GM12865 (cell line): Measurements from ENCODE around the gene HELZ.

Experiments used
- DNase-seq: peaks from one replicate; pipeline ENCODE4 v3.0.0; 2010; ENCODE audit warnings: low read depth
- H3K4me3 ChIP-seq: 2 replicates; pipeline ENCODE4 v1.5.1; 2011; ENCODE audit warnings: mild to moderate bottlenecking, low read depth, low read length, control low read depth
- TF ChIP-seq, protein P1 (sequence below): IDR thresholded peaks from 2 replicates; pipeline ENCODE4 v1.5.1; 2011; ENCODE audit warnings: low read length, control low read depth, low read depth, inconsistent platforms; ENCODE audit not compliant: insufficient read depth; ENCODE audit errors: missing control alignments

HELZ gene

DNA sequence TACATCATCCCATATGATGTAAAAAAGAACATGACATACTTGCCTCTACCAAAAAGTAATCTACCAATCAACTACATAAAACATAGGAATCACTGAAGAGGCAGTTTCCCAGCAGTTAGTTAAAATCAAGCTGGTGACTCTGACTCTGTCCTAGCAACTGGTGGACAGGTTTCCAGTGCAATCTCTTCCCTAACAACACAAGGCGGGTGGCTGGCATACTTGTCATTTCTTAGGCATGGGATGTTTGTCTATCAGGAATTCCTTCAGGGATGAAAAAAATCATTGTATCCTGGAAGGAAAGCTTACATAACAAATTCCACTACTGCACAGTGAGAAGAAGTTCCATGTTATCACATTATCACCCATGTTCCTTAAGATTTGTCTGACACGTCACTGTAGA lies 50.9 kb downstream of the HELZ start:
- DNase-seq, result no peak
- no peak overlapping the region for H3K4me3 ChIP-seq
- TF ChIP-seq, protein P1, sequence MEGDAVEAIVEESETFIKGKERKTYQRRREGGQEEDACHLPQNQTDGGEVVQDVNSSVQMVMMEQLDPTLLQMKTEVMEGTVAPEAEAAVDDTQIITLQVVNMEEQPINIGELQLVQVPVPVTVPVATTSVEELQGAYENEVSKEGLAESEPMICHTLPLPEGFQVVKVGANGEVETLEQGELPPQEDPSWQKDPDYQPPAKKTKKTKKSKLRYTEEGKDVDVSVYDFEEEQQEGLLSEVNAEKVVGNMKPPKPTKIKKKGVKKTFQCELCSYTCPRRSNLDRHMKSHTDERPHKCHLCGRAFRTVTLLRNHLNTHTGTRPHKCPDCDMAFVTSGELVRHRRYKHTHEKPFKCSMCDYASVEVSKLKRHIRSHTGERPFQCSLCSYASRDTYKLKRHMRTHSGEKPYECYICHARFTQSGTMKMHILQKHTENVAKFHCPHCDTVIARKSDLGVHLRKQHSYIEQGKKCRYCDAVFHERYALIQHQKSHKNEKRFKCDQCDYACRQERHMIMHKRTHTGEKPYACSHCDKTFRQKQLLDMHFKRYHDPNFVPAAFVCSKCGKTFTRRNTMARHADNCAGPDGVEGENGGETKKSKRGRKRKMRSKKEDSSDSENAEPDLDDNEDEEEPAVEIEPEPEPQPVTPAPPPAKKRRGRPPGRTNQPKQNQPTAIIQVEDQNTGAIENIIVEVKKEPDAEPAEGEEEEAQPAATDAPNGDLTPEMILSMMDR, result no peak

DNA sequence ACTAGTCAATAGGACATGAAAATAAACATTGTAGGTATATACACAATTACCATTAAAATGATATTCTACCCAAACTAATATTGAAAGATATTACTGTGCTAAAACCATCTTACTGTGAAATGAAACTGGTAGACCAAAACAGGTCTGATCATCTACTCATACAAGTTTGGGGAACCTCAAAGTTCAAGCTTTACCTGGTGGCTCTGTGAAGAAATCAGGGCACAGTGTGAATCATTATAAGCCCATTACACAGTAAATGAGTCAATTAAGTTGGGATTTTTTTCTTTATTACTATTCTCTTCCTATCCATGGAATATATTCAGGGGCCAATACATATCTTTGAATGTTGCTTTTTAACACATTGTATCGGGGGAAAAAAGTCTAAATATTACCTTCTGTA lies 57.1 kb downstream of the HELZ start:
- H3K4me3 ChIP-seq, result no peak overlapping the region
- TF ChIP-seq, protein P1, result no peak
- no peak for DNase-seq

DNA sequence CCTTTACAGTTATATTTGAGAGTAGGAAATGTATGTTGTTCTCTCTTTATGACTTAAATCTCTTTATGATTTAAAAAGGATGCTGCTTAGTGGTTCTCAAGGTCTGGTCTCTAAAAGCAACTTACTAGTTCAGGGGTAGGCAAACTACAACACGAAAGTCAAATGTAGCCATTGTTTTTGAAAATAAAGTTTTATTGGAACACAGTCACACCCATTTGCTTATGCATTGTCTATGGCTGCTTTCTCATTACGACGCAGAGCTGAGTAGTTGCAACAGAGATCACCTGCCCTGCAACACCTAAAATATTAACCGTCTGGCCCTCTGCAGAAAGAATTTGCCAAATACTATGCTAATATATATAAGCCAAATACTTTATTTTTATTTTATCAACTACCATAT lies 58.2 kb downstream of the HELZ start:
- TF ChIP-seq, protein P1, result no peak
- H3K4me3 ChIP-seq, result no peak overlapping the region
- no peak for DNase-seq

DNA sequence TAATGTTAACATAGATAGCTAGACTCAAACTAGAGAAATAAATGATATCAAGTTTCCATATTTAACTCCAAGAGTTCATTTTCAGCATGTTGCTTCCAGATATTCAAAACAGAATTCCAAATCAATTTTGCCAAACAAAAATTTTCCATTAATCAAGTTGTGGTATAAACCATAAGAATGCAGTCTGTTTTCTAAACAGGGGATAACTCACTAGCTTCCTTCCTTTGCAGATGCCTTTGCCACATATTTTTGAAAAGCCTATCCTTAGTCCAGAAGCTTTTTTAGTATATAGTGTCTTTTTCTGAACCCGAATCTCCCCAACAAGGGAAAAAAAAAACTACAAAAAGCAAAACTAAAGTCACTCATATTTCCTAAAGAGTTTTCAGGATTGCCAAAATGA lies 61.5 kb downstream of the HELZ start:
- H3K4me3 ChIP-seq, result no peak overlapping the region
- DNase-seq, result no peak
- TF ChIP-seq, protein P1, result no peak

DNA sequence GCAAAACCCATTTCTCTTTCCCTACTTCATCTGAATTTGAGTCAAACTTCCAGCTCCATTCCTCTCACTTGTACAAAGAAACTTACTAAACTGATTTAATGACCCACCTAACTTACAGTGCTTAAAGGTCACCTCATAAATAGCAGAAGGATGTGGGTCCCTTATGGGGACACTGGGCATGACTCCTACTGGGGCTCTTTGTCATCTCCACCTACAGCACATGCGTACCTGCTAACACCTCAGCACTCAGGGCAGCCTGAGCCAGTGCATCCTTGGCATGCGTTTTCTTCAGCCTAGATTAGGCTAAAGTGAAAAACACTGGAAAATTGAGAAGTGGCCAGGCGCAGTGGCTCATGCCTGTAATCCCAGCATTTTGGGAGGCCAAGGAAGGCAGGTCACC lies 63.2 kb downstream of the HELZ start:
- TF ChIP-seq, protein P1, result no peak
- no peak overlapping the region for H3K4me3 ChIP-seq
- DNase-seq, result no peak

DNA sequence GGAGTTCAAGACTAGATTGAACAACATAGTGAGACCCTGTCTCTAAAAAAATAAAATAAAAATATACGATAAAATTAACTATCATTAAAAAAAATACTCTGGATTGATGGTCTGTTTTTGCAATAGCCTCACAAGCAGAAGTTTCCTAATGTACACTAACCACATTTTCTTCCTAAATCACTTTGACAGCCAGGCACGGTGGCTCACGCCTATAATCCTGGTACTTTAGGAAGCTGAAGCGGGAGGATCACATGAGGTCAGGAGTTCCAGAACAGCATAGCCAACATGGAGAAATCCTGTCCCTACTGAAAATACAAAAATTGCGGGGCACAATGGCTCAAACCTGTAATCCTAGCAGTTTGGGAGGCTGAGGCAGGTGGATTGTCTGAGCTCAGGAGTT lies 64.7 kb downstream of the HELZ start:
- no peak overlapping the region for H3K4me3 ChIP-seq
- no peak for DNase-seq
- TF ChIP-seq, protein P1, result no peak

DNA sequence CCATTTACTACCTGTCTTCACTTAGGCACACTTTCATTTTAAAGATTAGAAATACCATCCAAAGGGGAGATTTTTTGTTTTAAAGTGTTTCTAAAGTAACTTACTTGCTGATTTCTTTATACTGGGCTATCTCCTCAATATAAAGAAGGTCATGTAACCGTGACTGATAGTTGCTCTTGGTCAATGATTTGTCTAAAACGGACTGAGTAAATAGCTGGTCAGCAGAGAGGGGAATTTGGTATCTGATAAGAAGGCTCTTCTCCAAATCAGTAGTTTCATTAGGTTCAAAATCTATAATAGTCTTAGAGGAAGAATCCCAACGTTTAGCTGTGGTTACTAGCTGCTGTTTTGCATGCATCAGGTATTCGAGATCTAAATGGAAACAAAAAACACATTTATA lies 66.4 kb downstream of the HELZ start:
- DNase-seq, result no peak
- H3K4me3 ChIP-seq, result no peak overlapping the region
- TF ChIP-seq, protein P1, result no peak
